Endothelial cell of umbilical vein (primary cell): ENCODE measurements around the gene CASP3.

Source experiments
- GATA2 ChIP-seq: IDR thresholded peaks from 2 replicates; pipeline ENCODE4 v1.7.0; 2011; ENCODE audit warnings: low read depth, mild to moderate bottlenecking, moderate library complexity, mixed read lengths, low read length; ENCODE audit not compliant: insufficient read length, insufficient read depth
- POLR2A ChIP-seq: IDR thresholded peaks from 2 replicates; pipeline ENCODE4 v1.6.1; 2012; ENCODE audit warnings: low read depth, mild to moderate bottlenecking, control low read depth, low read length
- TF ChIP-seq, protein P1 (sequence below), 2 donors: IDR thresholded peaks; 1 replicate in 1 of 2; 2 replicates in 1 of 2; pipeline ENCODE4 v1.5.1; 2011; ENCODE audit warnings: low read length in 2 of 2, mild to moderate bottlenecking in 2 of 2, moderate library complexity in 2 of 2, control low read depth in 1 of 2, inconsistent platforms in 1 of 2, low read depth in 1 of 2; ENCODE audit not compliant: insufficient read depth in 1 of 2; ENCODE audit errors: extremely low read depth in 1 of 2
- TF ChIP-seq, protein P2 (sequence below): IDR thresholded peaks from 2 replicates; pipeline ENCODE4 v1.6.1; 2011; ENCODE audit not compliant: insufficient read depth, insufficient read length

DNA sequence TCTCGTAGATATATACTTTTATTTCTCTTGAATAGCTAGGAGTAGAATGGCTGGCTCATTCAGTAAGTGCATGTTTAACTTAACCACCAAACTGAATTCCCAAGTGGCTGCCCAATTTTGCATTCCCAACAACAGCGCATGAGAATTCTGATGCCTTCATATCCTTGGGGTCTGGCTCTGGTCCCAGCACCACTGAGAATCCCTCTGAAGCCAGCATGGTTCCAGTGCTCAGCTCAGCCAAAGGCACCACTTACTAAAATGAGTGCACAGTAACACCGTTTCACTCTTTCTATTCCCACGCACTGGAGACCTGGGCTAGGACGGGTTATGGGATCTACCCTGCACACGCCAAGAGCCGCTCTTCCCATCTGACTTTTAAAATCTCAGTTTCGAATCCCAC lies 60.4 kb downstream of the CASP3 start:
- no peak for TF ChIP-seq GATA2
- TF ChIP-seq, protein P1, sequence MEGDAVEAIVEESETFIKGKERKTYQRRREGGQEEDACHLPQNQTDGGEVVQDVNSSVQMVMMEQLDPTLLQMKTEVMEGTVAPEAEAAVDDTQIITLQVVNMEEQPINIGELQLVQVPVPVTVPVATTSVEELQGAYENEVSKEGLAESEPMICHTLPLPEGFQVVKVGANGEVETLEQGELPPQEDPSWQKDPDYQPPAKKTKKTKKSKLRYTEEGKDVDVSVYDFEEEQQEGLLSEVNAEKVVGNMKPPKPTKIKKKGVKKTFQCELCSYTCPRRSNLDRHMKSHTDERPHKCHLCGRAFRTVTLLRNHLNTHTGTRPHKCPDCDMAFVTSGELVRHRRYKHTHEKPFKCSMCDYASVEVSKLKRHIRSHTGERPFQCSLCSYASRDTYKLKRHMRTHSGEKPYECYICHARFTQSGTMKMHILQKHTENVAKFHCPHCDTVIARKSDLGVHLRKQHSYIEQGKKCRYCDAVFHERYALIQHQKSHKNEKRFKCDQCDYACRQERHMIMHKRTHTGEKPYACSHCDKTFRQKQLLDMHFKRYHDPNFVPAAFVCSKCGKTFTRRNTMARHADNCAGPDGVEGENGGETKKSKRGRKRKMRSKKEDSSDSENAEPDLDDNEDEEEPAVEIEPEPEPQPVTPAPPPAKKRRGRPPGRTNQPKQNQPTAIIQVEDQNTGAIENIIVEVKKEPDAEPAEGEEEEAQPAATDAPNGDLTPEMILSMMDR (IDR thresholded peaks at IDR 0.05; ENCODE audit: extremely low read depth in 1 of 2, insufficient read depth in 1 of 2, low read depth in 1 of 2, low read length in 2 of 2): no peak
- TF ChIP-seq, protein P2, sequence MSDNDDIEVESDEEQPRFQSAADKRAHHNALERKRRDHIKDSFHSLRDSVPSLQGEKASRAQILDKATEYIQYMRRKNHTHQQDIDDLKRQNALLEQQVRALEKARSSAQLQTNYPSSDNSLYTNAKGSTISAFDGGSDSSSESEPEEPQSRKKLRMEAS: no peak
- TF ChIP-seq POLR2A: no peak
